ENCODE measurements around the gene PPBP. TPM values are rescaled to one million over a fixed set of nuclear protein-coding genes. Genes with fewer than 3 reads are reported as not detected.

PPBP gene
- total and polyA plus RNA-seq, 8 donors = 2.6 to 49.8 (median 30.4) TPM

Other genes starting within 250 kb of the PPBP start
- gene CXCL8, start 247.6 kb downstream of the PPBP start, total RNA-seq = 10 to 100 TPM; 12.3 to 80.4 TPM
- 10 to 100 TPM in 1 of 6 donors, 1 to 10 TPM in 5; 1.1 to 10.9 (median 2.0) TPM for gene CXCL8, start 247.6 kb downstream of the PPBP start, polyA plus RNA-seq (ENCODE audit: insufficient read length in 6 of 6)
- 1 to 10 TPM in 1 of 2 donors, under 1 TPM in 1; 0.15 to 4.8 TPM for gene CXCL6, start 151.5 kb downstream of the PPBP start, total RNA-seq
- gene CXCL6, start 151.5 kb downstream of the PPBP start, polyA plus RNA-seq (ENCODE audit: insufficient read length in 6 of 6) = under 1 TPM in 1 of 6 donors, not detected in 5; 0.26 TPM
- not detected for gene PF4V1, start 134.9 kb downstream of the PPBP start, total RNA-seq
- 1 to 10 TPM in 1 of 6 donors, under 1 TPM in 2, not detected in 3; 0.53 to 1.0 (median 0.90) TPM for gene PF4V1, start 134.9 kb downstream of the PPBP start, polyA plus RNA-seq (ENCODE audit: insufficient read length in 6 of 6)
- gene CXCL1, start 118.8 kb downstream of the PPBP start, total RNA-seq = 10 to 100 TPM in 1 of 2 donors, 1 to 10 TPM in 1; 4.1 to 39.0 TPM
- 1 to 10 TPM in 5 of 6 donors, under 1 TPM in 1; 0.83 to 2.6 (median 2.1) TPM for gene CXCL1, start 118.8 kb downstream of the PPBP start, polyA plus RNA-seq (ENCODE audit: insufficient read length in 6 of 6)
- gene PF4, start 6.2 kb downstream of the PPBP start, total RNA-seq = 1 to 10 TPM; 1.8 to 3.6 TPM
- gene PF4, start 6.2 kb downstream of the PPBP start, polyA plus RNA-seq (ENCODE audit: insufficient read length in 6 of 6) = 10 to 100 TPM in 5 of 6 donors, 1 to 10 TPM in 1; 9.4 to 17.8 (median 13.5) TPM
- 10 to 100 TPM in 1 of 2 donors, 1 to 10 TPM in 1; 2.5 to 35.0 TPM for gene CXCL5, start 10.5 kb upstream of the PPBP start, total RNA-seq
- under 1 TPM; 0.14 to 0.45 (median 0.24) TPM for gene CXCL5, start 10.5 kb upstream of the PPBP start, polyA plus RNA-seq (ENCODE audit: insufficient read length in 6 of 6)
- 10 to 100 TPM; 12.4 to 15.2 TPM for gene CXCL3, start 50.5 kb upstream of the PPBP start, total RNA-seq
- 1 to 10 TPM in 3 of 6 donors, under 1 TPM in 3; 0.49 to 2.1 (median 0.95) TPM for gene CXCL3, start 50.5 kb upstream of the PPBP start, polyA plus RNA-seq (ENCODE audit: insufficient read length in 6 of 6)
- gene CXCL2, start 111.0 kb upstream of the PPBP start, total RNA-seq = 100 to 1,000 TPM in 1 of 2 donors, 10 to 100 TPM in 1; 64.4 to 114 TPM
- gene CXCL2, start 111.0 kb upstream of the PPBP start, polyA plus RNA-seq (ENCODE audit: insufficient read length in 6 of 6) = 1 to 10 TPM in 5 of 6 donors, under 1 TPM in 1; 0.94 to 9.3 (median 2.0) TPM
- gene MTHFD2L, start 169.9 kb upstream of the PPBP start, total RNA-seq = 10 to 100 TPM in 1 of 2 donors, 1 to 10 TPM in 1; 9.1 to 14.8 TPM
- 10 to 100 TPM; 15.6 to 19.1 (median 17.2) TPM for gene MTHFD2L, start 169.9 kb upstream of the PPBP start, polyA plus RNA-seq (ENCODE audit: insufficient read length in 6 of 6)

Measured in left lung (tissue), 8 donors.